A549 treated with GW870086 at 1 μM for 4 hours (cell line): ENCODE results near the gene PLPP1. TPM values are rescaled to one million over a fixed set of nuclear protein-coding genes. Genes with fewer than 3 reads are reported as not detected.

Source experiments
- total RNA-seq: library from RNA; stranded (reverse); fragments of 200-300 nt; extraction: Qiagen RNA extraction; gene quantifications from 5 replicates; pipeline ENCODE4 v1.2.3, GENCODE V29; 2022; ENCODE audit warnings: low read depth

PLPP1 gene
- total RNA-seq: 37.8 to 42.9 TPM (median 38.3 TPM) in 5 replicates

GRCh38 chr5:55534436-55535198 is at the start of gene PLPP1:
PLPP1 (minus strand) TSS chr5:55534964; CDS start chr5:55534629, 335 bp downstream.

Other genes with a start within 250 kb of the PLPP1 start
- 19.8 to 26.0 TPM (median 23.3 TPM) in 5 replicates for gene DHX29, start 227.3 kb downstream of the PLPP1 start, total RNA-seq
- gene MTREX, start 227.0 kb downstream of the PLPP1 start, total RNA-seq: 29.1 to 54.2 TPM (median 34.9 TPM) in 5 replicates
- gene SLC38A9, start 177.4 kb upstream of the PLPP1 start, total RNA-seq: 19.2 to 32.6 TPM (median 25.3 TPM) in 5 replicates
- gene DDX4, start 203.1 kb upstream of the PLPP1 start, total RNA-seq: not detected in 5 replicates